Colonic mucosa (tissue), 4 donors: ENCODE data around the gene GNG13. TPM values are rescaled to one million over a fixed set of nuclear protein-coding genes. Genes with fewer than 3 reads are reported as not detected.

Source experiments
- DNase-seq: peaks from one replicate; pipeline ENCODE4 v3.0.0-alpha.2; 2020
- H3K27ac ChIP-seq: fragments of 200-600 bp; one replicate; pipeline ENCODE4 v1.8.0; 2021
- H3K27me3 ChIP-seq: fragments of 200-600 bp; one replicate; pipeline ENCODE4 v1.8.0; 2021
- H3K36me3 ChIP-seq: fragments of 200-600 bp; one replicate; pipeline ENCODE4 v1.8.0; 2021
- H3K4me1 ChIP-seq: fragments of 200-600 bp; one replicate; pipeline ENCODE4 v1.8.0; 2021; ENCODE audit warnings: mild to moderate bottlenecking
- H3K4me3 ChIP-seq: fragments of 200-600 bp; one replicate; pipeline ENCODE4 v1.8.0; 2021
- H3K9ac ChIP-seq, 2 donors: one replicate each; pipeline ENCODE4 v1.7.0; 2013; ENCODE audit warnings: control low read depth in 2 of 2, low read depth in 2 of 2, low read length in 2 of 2
- H3K9me3 ChIP-seq: fragments of 200-600 bp; one replicate; pipeline ENCODE4 v1.8.0; 2021
- CTCF ChIP-seq: fragments of 200-600 bp; IDR thresholded peaks from one replicate; pipeline ENCODE4 v1.8.0; 2022; ENCODE audit warnings: antibody characterized with exemption, mild to moderate bottlenecking
- intact Hi-C: fragments of 100-400 bp; cut with DNase I; formaldehyde crosslinking; loops from one replicate; pipeline ENCODE4 v1.14.1; 2022
- total RNA-seq, 2 donors: library from RNA; stranded (reverse); fragmentation: NEBNext Ultra II Directional in 1 of 2; extraction: Animal tissue kit (Norgen Biotek cat#: 25700) in 1 of 2; gene quantifications; one replicate each; pipeline ENCODE4 v1.2.1, GENCODE V29; 2021
- donor health status: healthy.
- donor health status: DM: no; HTN: no; CAD: no.
- donor health status: DM: no; HTN: no; CAD: no.

The GNG13 gene
- total RNA-seq, 2 donors from 2014 or later, result 0.24 TPM; not detected in 1

GRCh38 chr16:763369-764183, 37.0 kb downstream of the GNG13 start:
- no peak overlapping the region for H3K4me3 ChIP-seq
- TF ChIP-seq CTCF, result no peak
- no peaks in the 10 kb centered on the region for H3K4me1 ChIP-seq
- DNase-seq, result no peak
- H3K27me3 ChIP-seq, result peaks cover 4% of the 10 kb centered on the region
- no peaks in the 10 kb centered on the region for H3K36me3 ChIP-seq
- intact Hi-C loops, result no loop called here
- no peak overlapping the region for H3K27ac ChIP-seq
- H3K9ac ChIP-seq, result no peak overlapping the region
- H3K9me3 ChIP-seq, result no peaks in the 10 kb centered on the region

GRCh38 chr16:762595-763268, 37.8 kb downstream of the GNG13 start:
- Histone ChIP-seq H3K36me3 (no peaks in the 10 kb centered on the region), H3K9ac (no peak overlapping the region), H3K9me3 (no peaks in the 10 kb centered on the region), H3K27me3 (peaks cover 4% of the 10 kb centered on the region), H3K27ac (no peak overlapping the region), H3K4me3 (no peak overlapping the region), H3K4me1 (no peaks in the 10 kb centered on the region)
- no peak for DNase-seq
- TF ChIP-seq CTCF, result no peak
- intact Hi-C loops, result no loop called here

- peaks cover 4% of the 10 kb centered on the region for H3K27me3 ChIP-seq
- no peak for DNase-seq
- no peak for TF ChIP-seq CTCF
- no peaks in the 10 kb centered on the region for H3K9me3 ChIP-seq
- H3K4me1 ChIP-seq, result no peaks in the 10 kb centered on the region
- H3K4me3 ChIP-seq, result no peak overlapping the region
- intact Hi-C loops, result no loop called here
- no peak overlapping the region for H3K9ac ChIP-seq
- no peak overlapping the region for H3K27ac ChIP-seq
- no peaks in the 10 kb centered on the region for H3K36me3 ChIP-seq
Observed at GRCh38 chr16:761625-762513, 38.7 kb downstream of the GNG13 start.

DNA sequence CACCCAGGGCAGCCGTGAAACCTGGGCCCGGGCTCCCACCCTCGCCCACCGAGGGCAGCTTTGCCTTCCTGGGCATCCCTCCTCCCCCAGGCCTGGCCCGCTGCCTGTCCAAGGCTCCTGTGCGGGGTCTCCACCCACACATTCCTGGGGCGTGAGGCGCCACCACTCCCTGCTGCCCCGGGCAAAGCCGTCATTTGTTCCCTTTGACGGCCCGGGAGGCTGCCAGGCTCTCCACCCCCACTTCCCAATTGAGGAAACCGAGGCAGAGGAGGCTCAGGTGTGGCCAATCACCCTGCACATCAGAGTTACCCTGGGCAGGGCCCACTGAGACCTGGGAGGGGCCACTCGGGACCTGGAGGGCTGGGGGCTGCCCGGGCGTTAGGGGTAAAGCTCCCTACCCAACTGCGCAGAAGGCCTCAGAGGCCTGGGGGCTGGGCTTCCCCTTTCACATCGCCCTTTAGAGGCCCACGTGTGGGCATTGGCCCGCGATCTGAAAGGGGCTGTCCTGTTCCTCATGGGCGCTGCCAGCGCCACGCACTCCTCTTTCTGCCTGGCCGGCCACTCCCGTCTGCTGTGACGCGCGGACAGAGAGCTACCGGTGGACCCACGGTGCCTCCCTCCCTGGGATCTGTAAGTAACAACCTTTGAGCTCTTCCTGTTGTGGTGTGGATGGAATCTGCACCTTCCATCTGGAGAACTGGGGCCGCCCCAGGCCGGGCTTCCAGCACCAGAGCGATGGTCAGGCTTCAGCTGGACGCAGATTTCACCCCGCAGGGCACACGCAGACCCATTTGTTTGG, 39.8 kb downstream of the GNG13 start, which contains the start of gene MSLN:
TSS of gene MSLN (plus strand) at position 190 of the 799 bp plus-strand sequence. CDS start 1,947 bp downstream, outside the sequence.
- Histone ChIP-seq H3K36me3 (no peaks in the 10 kb centered on the region), H3K4me1 (no peaks in the 10 kb centered on the region), H3K9me3 (no peaks in the 10 kb centered on the region), H3K27me3 (peaks cover 4% of the 10 kb centered on the region), H3K4me3 (no peak within 1 kb of the TSS), H3K9ac (no peak within 1 kb of the TSS), H3K27ac (no peak within 1 kb of the TSS)
- intact Hi-C loops, result no loop called here
- DNase-seq, result no peak
- no peak for TF ChIP-seq CTCF
